GM19395 (cell line): Measurements from ENCODE around the gene FAM78A.

Source experiments
- ATAC-seq: cut with Tn5 transposase; IDR thresholded peaks from one replicate; pipeline ENCODE4 v1.9.1; 2021; ENCODE audit warnings: mild to moderate bottlenecking, moderate library complexity; ENCODE audit not compliant: unreplicated experiment

Gene FAM78A

GRCh38 chr9:131303381-131304321 is 27.3 kb upstream of the FAM78A start:
- ATAC-seq = no peak

GRCh38 chr9:131302244-131303075 is 26.1 kb upstream of the FAM78A start:
- no peak for ATAC-seq

GRCh38 chr9:131300444-131300843 is 24.1 kb upstream of the FAM78A start:
- ATAC-seq = no peak

GRCh38 chr9:131299961-131300347 is 23.6 kb upstream of the FAM78A start:
- no peak for ATAC-seq

GRCh38 chr9:131299346-131299960 is 23.1 kb upstream of the FAM78A start:
- ATAC-seq = no peak

- no peak for ATAC-seq
Observed at GRCh38 chr9:131298816-131299215, 22.5 kb upstream of the FAM78A start.

GRCh38 chr9:131298341-131298740 is 22.0 kb upstream of the FAM78A start:
- ATAC-seq = no peak

- no peak for ATAC-seq
Observed at GRCh38 chr9:131297903-131298302, 21.6 kb upstream of the FAM78A start.

- ATAC-seq = no peak
Observed at GRCh38 chr9:131296906-131297500, 20.7 kb upstream of the FAM78A start.

- ATAC-seq = no peak
Observed at GRCh38 chr9:131296460-131296859, 20.1 kb upstream of the FAM78A start.

- no peak for ATAC-seq
Observed at GRCh38 chr9:131292937-131293336, 16.6 kb upstream of the FAM78A start.

- ATAC-seq = no peak
Observed at GRCh38 chr9:131291795-131292315, 15.5 kb upstream of the FAM78A start.

- no peak for ATAC-seq
Observed at GRCh38 chr9:131290767-131291370, 14.6 kb upstream of the FAM78A start.

GRCh38 chr9:131290036-131290766 is 13.9 kb upstream of the FAM78A start:
- no peak for ATAC-seq

GRCh38 chr9:131289301-131290035 is 13.2 kb upstream of the FAM78A start, which contains the start of gene PLPP7:
Gene PLPP7, plus strand, starts transcription at chr9:131289723. Its CDS starts 275 bp downstream, at chr9:131289998.
- ATAC-seq = no peak

- no peak for ATAC-seq
Observed at GRCh38 chr9:131288217-131288616, 11.9 kb upstream of the FAM78A start.

- no peak for ATAC-seq
Observed at GRCh38 chr9:131287359-131287758, 11.0 kb upstream of the FAM78A start.

GRCh38 chr9:131284856-131285255 is 8.5 kb upstream of the FAM78A start:
- ATAC-seq = no peak
